Forelimb muscle (tissue), 1 donor: ENCODE measurements around the gene FRY. TPM values are rescaled to one million over a fixed set of nuclear protein-coding genes. Genes with fewer than 3 reads are reported as not detected.

ENCODE experiments used
- DNase-seq: peaks from one replicate; pipeline ENCODE4 v3.0.0-alpha.2; 2013; ENCODE audit warnings: low read depth
- polyA plus RNA-seq: library from polyadenylated mRNA; unstranded; fragments of 120-200 nt; gene quantifications from one replicate; pipeline ENCODE4 v1.2.1, GENCODE V29; 2013; ENCODE audit not compliant: insufficient read length

Gene FRY
- polyA plus RNA-seq, 1 donor, result 53.1 TPM

- no peak for DNase-seq
Observed at GRCh38 chr13:32016631-32017030, 14.9 kb upstream of the FRY start.

- no peak for DNase-seq
Observed at GRCh38 chr13:32017474-32017873, 14.1 kb upstream of the FRY start.

GRCh38 chr13:32019612-32020233 is 11.9 kb upstream of the FRY start:
- DNase-seq, result peak; percentile 50

GRCh38 chr13:32021785-32022184 is 9.8 kb upstream of the FRY start:
- no peak for DNase-seq

- DNase-seq, result no peak
Observed at GRCh38 chr13:32022311-32022710, 9.3 kb upstream of the FRY start.

GRCh38 chr13:32023096-32023495 is 8.5 kb upstream of the FRY start:
- no peak for DNase-seq

GRCh38 chr13:32023698-32024097 is 7.9 kb upstream of the FRY start:
- no peak for DNase-seq

GRCh38 chr13:32024750-32025149 is 6.8 kb upstream of the FRY start:
- DNase-seq, result no peak

GRCh38 chr13:32025730-32026129 is 5.8 kb upstream of the FRY start:
- no peak for DNase-seq

- no peak for DNase-seq
Observed at GRCh38 chr13:32026623-32027022, 5.0 kb upstream of the FRY start.

GRCh38 chr13:32028711-32029110 is 2.9 kb upstream of the FRY start:
- no peak for DNase-seq

GRCh38 chr13:32029684-32030083 is 1.9 kb upstream of the FRY start:
- no peak for DNase-seq

- DNase-seq, result no peak
Observed at GRCh38 chr13:32031815-32032370, 319 bp downstream of the FRY start.

- DNase-seq, result no peak
Observed at GRCh38 chr13:32032759-32033158, 1.2 kb downstream of the FRY start.

- DNase-seq, result no peak
Observed at GRCh38 chr13:32033744-32034143, 2.2 kb downstream of the FRY start.

- no peak for DNase-seq
Observed at GRCh38 chr13:32035716-32036115, 4.1 kb downstream of the FRY start.

- no peak for DNase-seq
Observed at GRCh38 chr13:32036126-32036695, 4.6 kb downstream of the FRY start.

GRCh38 chr13:32036757-32037156 is 5.2 kb downstream of the FRY start:
- no peak for DNase-seq

GRCh38 chr13:32037471-32037870 is 5.9 kb downstream of the FRY start:
- no peak for DNase-seq

GRCh38 chr13:32038343-32038742 is 6.8 kb downstream of the FRY start:
- no peak for DNase-seq

GRCh38 chr13:32039056-32039455 is 7.5 kb downstream of the FRY start:
- DNase-seq, result no peak

- DNase-seq, result no peak
Observed at GRCh38 chr13:32039528-32039927, 8.0 kb downstream of the FRY start.

GRCh38 chr13:32040052-32040642 is 8.6 kb downstream of the FRY start:
- no peak for DNase-seq
